SK-N-SH treated with all-trans-retinoic acid at 6 μM for 48 hours (cell line): Measurements from ENCODE around the gene CACTIN.

Source experiments
- ARNTL ChIP-seq: fragments of 450-650 bp; formaldehyde crosslinking; IDR thresholded peaks from 2 replicates; pipeline ENCODE4 v1.5.0; 2020; ENCODE audit warnings: low read depth, mild to moderate bottlenecking, moderate library complexity, borderline replicate concordance
- BACH2 ChIP-seq: fragments of 250-450 bp; sonication (Bioruptor Pico); IDR thresholded peaks from 2 replicates; pipeline ENCODE4 v1.9.0; 2021; ENCODE audit warnings: mild to moderate bottlenecking, borderline replicate concordance
- CSDC2 ChIP-seq: fragments of 250-450 bp; sonication (Bioruptor Pico); IDR thresholded peaks from 2 replicates; pipeline ENCODE4 v1.5.0; 2020; ENCODE audit warnings: mild to moderate bottlenecking, moderate library complexity
- CSRNP3 ChIP-seq: fragments of 250-450 bp; sonication (Bioruptor Pico); IDR thresholded peaks from 2 replicates; pipeline ENCODE4 v1.5.1; 2021; ENCODE audit warnings: mild to moderate bottlenecking, moderate library complexity
- GLIS3 ChIP-seq: fragments of 250-450 bp; sonication (Bioruptor Pico); IDR thresholded peaks from 2 replicates; pipeline ENCODE4 v1.5.0; 2020; ENCODE audit warnings: mild to moderate bottlenecking, moderate library complexity
- PATZ1 ChIP-seq: fragments of 250-450 bp; sonication (Bioruptor Pico); IDR thresholded peaks from 2 replicates; pipeline ENCODE4 v1.8.0; 2020; ENCODE audit warnings: mild to moderate bottlenecking, moderate library complexity, borderline replicate concordance
- POU6F1 ChIP-seq: fragments of 250-450 bp; sonication (Bioruptor Pico); IDR thresholded peaks from 2 replicates; pipeline ENCODE4 v1.8.0; 2021; ENCODE audit warnings: low read depth, mild to moderate bottlenecking, moderate library complexity, borderline replicate concordance
- RARB ChIP-seq: fragments of 250-450 bp; sonication (Bioruptor Pico); IDR thresholded peaks from 2 replicates; pipeline ENCODE4 v1.8.0; 2021; ENCODE audit warnings: mild to moderate bottlenecking, moderate library complexity
- SNAI2 ChIP-seq: fragments of 250-450 bp; sonication (Bioruptor Pico); IDR thresholded peaks from 2 replicates; pipeline ENCODE4 v1.5.0; 2020; ENCODE audit warnings: mild to moderate bottlenecking, moderate library complexity
- TOX ChIP-seq: fragments of 250-450 bp; sonication (Bioruptor Pico); IDR thresholded peaks from 2 replicates; pipeline ENCODE4 v1.8.0; 2021; ENCODE audit warnings: mild to moderate bottlenecking, moderate library complexity, borderline replicate concordance
- TSHZ2 ChIP-seq: fragments of 250-450 bp; sonication (Bioruptor Pico); IDR thresholded peaks from 2 replicates; pipeline ENCODE4 v1.5.0; 2020; ENCODE audit warnings: mild to moderate bottlenecking, moderate library complexity
- ZC3H10 ChIP-seq: fragments of 250-450 bp; sonication (Bioruptor Pico); IDR thresholded peaks from 2 replicates; pipeline ENCODE4 v1.5.1; 2021; ENCODE audit warnings: mild to moderate bottlenecking, moderate library complexity
- ZFP3 ChIP-seq: fragments of 250-450 bp; sonication (Bioruptor Pico); IDR thresholded peaks from 2 replicates; pipeline ENCODE4 v1.5.0; 2020; ENCODE audit warnings: mild to moderate bottlenecking, moderate library complexity
- ZFP30 ChIP-seq: fragments of 450-650 bp; formaldehyde crosslinking; IDR thresholded peaks from 2 replicates; pipeline ENCODE4 v1.5.0; 2022; ENCODE audit warnings: mild to moderate bottlenecking, moderate library complexity

GRCh38 chr19:3673506-3674439 lies 47.2 kb upstream of the CACTIN start:
- TF ChIP-seq SNAI2 (CRISPR knock-in tag) (no peak), TSHZ2 (no peak), CSRNP3 (CRISPR knock-in tag) (no peak), PATZ1 (no peak), BACH2 (no peak), RARB (no peak), ZFP3 (CRISPR knock-in tag) (no peak), TOX (CRISPR knock-in tag) (no peak), ZC3H10 (CRISPR knock-in tag) (no peak), ARNTL (CRISPR knock-in tag) (no peak), CSDC2 (CRISPR knock-in tag) (no peak), ZFP30 (CRISPR knock-in tag) (no peak), POU6F1 (CRISPR knock-in tag) (no peak), GLIS3 (CRISPR knock-in tag) (no peak)
